Keratinocyte (primary cell): ENCODE results near the gene NPM1. TPM values are rescaled to one million over a fixed set of nuclear protein-coding genes. Genes with fewer than 3 reads are reported as not detected.

ENCODE experiments used
- DNase-seq: peaks from one replicate; pipeline ENCODE4 v3.0.0-alpha.2; 2011; ENCODE audit warnings: low read depth, missing footprints, low spot score
- FAIRE-seq: peaks from 2 replicates; lab custom pipeline; 2011; peaks lifted over from hg19 to GRCh38; lab: Jason Lieb, UNC
- H2AFZ ChIP-seq: 2 replicates; pipeline ENCODE4 v1.6.0; 2012; ENCODE audit warnings: low read length, control low read depth, inconsistent platforms; ENCODE audit not compliant: control insufficient read depth
- H3K27ac ChIP-seq: 2 replicates; pipeline ENCODE4 v1.5.1; 2011; ENCODE audit warnings: low read length; ENCODE audit not compliant: control insufficient read depth, insufficient read depth
- H3K27me3 ChIP-seq: 3 replicates; pipeline ENCODE4 v1.6.0; 2011; ENCODE audit warnings: low read length; ENCODE audit not compliant: control insufficient read depth, insufficient read depth; ENCODE audit errors: extremely low read depth
- H3K36me3 ChIP-seq, 2 experiments: 2 replicates in 1 of 2; 3 replicates in 1 of 2; pipeline ENCODE4 v1.5.1; 2011; ENCODE audit warnings: low read length in 2 of 2, mild to moderate bottlenecking in 1 of 2; ENCODE audit not compliant: control insufficient read depth in 2 of 2, insufficient read depth in 2 of 2; ENCODE audit errors: extremely low read depth in 1 of 2
- H3K4me1 ChIP-seq: 3 replicates; pipeline ENCODE4 v1.5.1; 2011; ENCODE audit warnings: low read length; ENCODE audit not compliant: control insufficient read depth, insufficient read depth; ENCODE audit errors: extremely low read depth
- H3K4me2 ChIP-seq: 3 replicates; pipeline ENCODE4 v1.6.0; 2011; ENCODE audit warnings: low read depth, low read length; ENCODE audit not compliant: control insufficient read depth, insufficient read depth; ENCODE audit errors: extremely low read depth
- H3K4me3 ChIP-seq, 3 experiments: fragments of 200-600 bp in 1 of 3; sonication (generic) in 1 of 3; 2 replicates in 2 of 3; 3 replicates in 1 of 3; pipeline ENCODE4 v1.5.1; 2011 to 2016; ENCODE audit warnings: low read length in 3 of 3, mild to moderate bottlenecking in 3 of 3, control low read depth in 2 of 3, inconsistent platforms in 1 of 3, low read depth in 1 of 3, mixed read lengths in 1 of 3, mixed run types in 1 of 3, moderate library complexity in 1 of 3; ENCODE audit not compliant: control insufficient read depth in 2 of 3, insufficient read depth in 2 of 3; ENCODE audit errors: extremely low read depth in 1 of 3
- H3K79me2 ChIP-seq: 2 replicates; pipeline ENCODE4 v1.6.0; 2012; ENCODE audit warnings: low read length; ENCODE audit not compliant: control insufficient read depth, insufficient read depth
- H3K9ac ChIP-seq: 3 replicates; pipeline ENCODE4 v1.6.0; 2011; ENCODE audit warnings: low read length; ENCODE audit not compliant: control insufficient read depth, insufficient read depth; ENCODE audit errors: extremely low read depth
- H3K9me1 ChIP-seq: 3 replicates; pipeline ENCODE4 v1.6.0; 2011; ENCODE audit warnings: low read length; ENCODE audit not compliant: control insufficient read depth, insufficient read depth; ENCODE audit errors: extremely low read depth
- H3K9me3 ChIP-seq: 2 replicates; pipeline ENCODE4 v1.5.1; 2012; ENCODE audit warnings: low read depth, low read length; ENCODE audit not compliant: control insufficient read depth
- H4K20me1 ChIP-seq: 3 replicates; pipeline ENCODE4 v1.6.0; 2011; ENCODE audit warnings: low read length; ENCODE audit not compliant: control insufficient read depth, insufficient read depth; ENCODE audit errors: extremely low read depth
- CTCF ChIP-seq, 3 experiments: IDR thresholded peaks in 1 of 3; conservative IDR thresholded peaks in 1 of 3; optimal IDR thresholded peaks in 1 of 3; 2 replicates in 2 of 3; 3 replicates in 1 of 3; pipeline versions ENCODE3 to v1.5.1; 2011; ENCODE audit warnings: low read length in 3 of 3, mild to moderate bottlenecking in 3 of 3, moderate library complexity in 2 of 3, control low read depth in 1 of 3, inconsistent platforms in 1 of 3; ENCODE audit not compliant: insufficient read depth in 2 of 3; ENCODE audit errors: extremely low read depth in 1 of 3
- EZH2 ChIP-seq: IDR thresholded peaks from one replicate; pipeline ENCODE4 v1.6.1; 2012; ENCODE audit warnings: inconsistent platforms, mild to moderate bottlenecking, low read length, moderate library complexity
- dilution Hi-C: fragments of 300-500 bp; cut with MboI; formaldehyde crosslinking; loops from one replicate; pipeline ENCODE4 v1.7.0; 2020; ENCODE audit warnings: low sequenced_read_pairs; ENCODE audit not compliant: extremely low pct_ligation_motif_present
- polyA plus RNA-seq, 5 experiments: library from polyadenylated mRNA; depleted of rRNA in 3 of 5; stranded (reverse) in 3 of 5; stranded (forward) in 1 of 5; unstranded in 1 of 5; fragments of >200 nt; gene quantifications; 1 replicate in 1 of 5; 2 replicates in 3 of 5; 3 replicates in 1 of 5; pipeline versions ENCODE4 v1.2.1 to v1.2.3, GENCODE V29; 2011 to 2012; ENCODE audit warnings: missing spikeins in 2 of 5, low read depth in 1 of 5, low replicate concordance in 1 of 5

The NPM1 gene
- polyA plus RNA-seq, 1 donor (not counting 4 experiments of a cell fraction or from before 2014, with no cell fraction given) = 2,398 TPM

GRCh38 chr5:171433352-171433698 is 45.7 kb downstream of the NPM1 start:
- H3K4me1 ChIP-seq = no peaks in the 10 kb centered on the region
- H3K36me3 ChIP-seq = no peaks in the 10 kb centered on the region
- dilution Hi-C loops = no loop called here
- DNase-seq (no peak), FAIRE-seq (no peak)
- no peak overlapping the region for H3K9ac ChIP-seq
- no peaks in the 10 kb centered on the region for H3K9me1 ChIP-seq
- H3K4me3 ChIP-seq = no peak overlapping the region
- no peak overlapping the region for H3K4me2 ChIP-seq
- no peaks in the 10 kb centered on the region for H4K20me1 ChIP-seq
- H3K9me3 ChIP-seq = no peaks in the 10 kb centered on the region
- no peak for TF ChIP-seq CTCF (optimal IDR thresholded peaks at IDR 0.05 in 1 of 3, IDR thresholded peaks at IDR 0.05 in 1 of 3, conservative IDR thresholded peaks at IDR 0.05 in 1 of 3; ENCODE audit: extremely low read depth in 1 of 3, insufficient read depth in 2 of 3, low read length in 3 of 3)
- TF ChIP-seq EZH2 = no peak
- no peaks in the 10 kb centered on the region for H3K79me2 ChIP-seq
- H2AFZ ChIP-seq = no peak overlapping the region
- no peaks in the 10 kb centered on the region for H3K27me3 ChIP-seq
- H3K27ac ChIP-seq = no peak overlapping the region

- TF ChIP-seq CTCF (optimal IDR thresholded peaks at IDR 0.05 in 1 of 3, IDR thresholded peaks at IDR 0.05 in 1 of 3, conservative IDR thresholded peaks at IDR 0.05 in 1 of 3; ENCODE audit: extremely low read depth in 1 of 3, insufficient read depth in 2 of 3, low read length in 3 of 3) = no peak
- no peak for TF ChIP-seq EZH2
- dilution Hi-C loops = no loop called here
- Histone ChIP-seq H3K27me3 (no peaks in the 10 kb centered on the region), H3K4me2 (no peak overlapping the region), H3K9ac (no peak overlapping the region), H3K4me1 (no peaks in the 10 kb centered on the region), H3K4me3 (no peak overlapping the region), H3K36me3 (no peaks in the 10 kb centered on the region), H4K20me1 (no peaks in the 10 kb centered on the region), H3K79me2 (no peaks in the 10 kb centered on the region), H3K27ac (no peak overlapping the region), H3K9me1 (no peaks in the 10 kb centered on the region), H3K9me3 (no peaks in the 10 kb centered on the region), H2AFZ (no peak overlapping the region)
- DNase-seq (no peak), FAIRE-seq (no peak)
These were observed 46.5 kb downstream of the NPM1 start for GRCh38 chr5:171433982-171434676.
